22Rv1 (cell line): ENCODE results near the gene TWIST2.

Source experiments
- CTCF ChIP-seq: fragments of 450-650 bp; IDR thresholded peaks from 2 replicates; pipeline ENCODE4 v1.5.1; 2017; ENCODE audit warnings: mild to moderate bottlenecking
- ZFX ChIP-seq: fragments of 450-650 bp; IDR thresholded peaks from 2 replicates; pipeline ENCODE4 v1.6.1; 2017; ENCODE audit warnings: antibody characterized with exemption, borderline replicate concordance

- TF ChIP-seq CTCF, result no peak
- TF ChIP-seq ZFX, result no peak
Measured at GRCh38 chr2:238855891-238856580, 8.2 kb downstream of the TWIST2 start.
